WERI-Rb-1 (cell line): Measurements from ENCODE around the gene ENDOG.

ENCODE experiments used
- DNase-seq: peaks from one replicate; pipeline ENCODE4 v3.0.0-alpha.2; 2020
- H3K27ac ChIP-seq: fragments of 250-450 bp; sonication (Bioruptor Pico); 2 replicates; pipeline ENCODE4 v1.5.1; 2020; ENCODE audit warnings: mild to moderate bottlenecking, moderate library complexity
- H3K27me3 ChIP-seq: fragments of 250-450 bp; sonication (Bioruptor Pico); 2 replicates; pipeline ENCODE4 v1.5.1; 2021; ENCODE audit warnings: mild to moderate bottlenecking, low read depth, moderate library complexity; ENCODE audit not compliant: insufficient read depth, severe bottlenecking
- H3K36me3 ChIP-seq: fragments of 250-450 bp; sonication (Bioruptor Pico); 2 replicates; pipeline ENCODE4 v1.5.1; 2020; ENCODE audit warnings: mild to moderate bottlenecking, moderate library complexity
- H3K4me3 ChIP-seq: 2 replicates; pipeline ENCODE4 v1.5.1; 2011; ENCODE audit warnings: low read depth, mild to moderate bottlenecking, control low read depth, low read length
- H3K9me3 ChIP-seq: fragments of 250-450 bp; sonication (Bioruptor Pico); 2 replicates; pipeline ENCODE4 v1.5.1; 2021; ENCODE audit warnings: mild to moderate bottlenecking, moderate library complexity; ENCODE audit not compliant: severe bottlenecking
- CTCF ChIP-seq: IDR thresholded peaks from 2 replicates; pipeline ENCODE4 v1.5.1; 2011; ENCODE audit warnings: low read depth, mild to moderate bottlenecking, control low read depth, inconsistent platforms, low read length

Gene ENDOG

GRCh38 chr9:128786681-128787601, 31.4 kb upstream of the ENDOG start, which contains the start of gene TBC1D13:
TSS of gene TBC1D13 (plus strand) at chr9:128787253. CDS start at chr9:128787354, 101 bp downstream.
- peak within 1 kb of the TSS; percentile 98 for H3K4me3 ChIP-seq
- no peak for TF ChIP-seq CTCF
- H3K27me3 ChIP-seq = no peaks in the 10 kb centered on the region
- DNase-seq = peak; percentile 95
- peaks cover 27% of the 10 kb centered on the region for H3K36me3 ChIP-seq
- peaks cover 9% of the 10 kb centered on the region for H3K9me3 ChIP-seq
- H3K27ac ChIP-seq = peak within 1 kb of the TSS; percentile 79

- Histone ChIP-seq H3K36me3 (peaks cover 34% of the 10 kb centered on the region), H3K4me3 (peak overlapping the region; percentile 98), H3K27ac (no peak overlapping the region; the same call in 1 of the 2 replicates), H3K27me3 (no peaks in the 10 kb centered on the region), H3K9me3 (peaks cover 4% of the 10 kb centered on the region)
- TF ChIP-seq CTCF = no peak
- DNase-seq = no peak
Measured at GRCh38 chr9:128787659-128788058, 30.6 kb upstream of the ENDOG start.

- H3K36me3 ChIP-seq = peaks cover 42% of the 10 kb centered on the region
- TF ChIP-seq CTCF = no peak
- no peak overlapping the region for H3K27ac ChIP-seq
- H3K27me3 ChIP-seq = no peaks in the 10 kb centered on the region
- no peak overlapping the region for H3K4me3 ChIP-seq
- H3K9me3 ChIP-seq = peaks cover 4% of the 10 kb centered on the region
- no peak for DNase-seq
Measured at GRCh38 chr9:128788445-128788844, 29.9 kb upstream of the ENDOG start.

- Histone ChIP-seq H3K36me3 (peaks cover 57% of the 10 kb centered on the region), H3K27ac (no peak overlapping the region), H3K4me3 (no peak overlapping the region), H3K27me3 (no peaks in the 10 kb centered on the region), H3K9me3 (no peaks in the 10 kb centered on the region)
- no peak for TF ChIP-seq CTCF
- DNase-seq = no peak
Measured at GRCh38 chr9:128790536-128790935, 27.8 kb upstream of the ENDOG start.

GRCh38 chr9:128792134-128792533, 26.2 kb upstream of the ENDOG start:
- Histone ChIP-seq H3K9me3 (no peaks in the 10 kb centered on the region), H3K27ac (no peak overlapping the region), H3K27me3 (no peaks in the 10 kb centered on the region), H3K36me3 (peaks cover 72% of the 10 kb centered on the region), H3K4me3 (no peak overlapping the region)
- DNase-seq = no peak
- TF ChIP-seq CTCF = no peak
